NCI-H187 treated with DMSO at 0.1 percent for 48 hours (cell line): ENCODE results near the gene IFITM2.
"Not testable (repeated sequence)": the region's sequence is repeated elsewhere in the genome, so short reads cannot be mapped to it uniquely, and the experiment has no call there.

Experiments
- DNase-seq: peaks from one replicate; lab custom pipeline; 2025; lab: John Stamatoyannopoulos, UW

IFITM2 gene

DNA sequence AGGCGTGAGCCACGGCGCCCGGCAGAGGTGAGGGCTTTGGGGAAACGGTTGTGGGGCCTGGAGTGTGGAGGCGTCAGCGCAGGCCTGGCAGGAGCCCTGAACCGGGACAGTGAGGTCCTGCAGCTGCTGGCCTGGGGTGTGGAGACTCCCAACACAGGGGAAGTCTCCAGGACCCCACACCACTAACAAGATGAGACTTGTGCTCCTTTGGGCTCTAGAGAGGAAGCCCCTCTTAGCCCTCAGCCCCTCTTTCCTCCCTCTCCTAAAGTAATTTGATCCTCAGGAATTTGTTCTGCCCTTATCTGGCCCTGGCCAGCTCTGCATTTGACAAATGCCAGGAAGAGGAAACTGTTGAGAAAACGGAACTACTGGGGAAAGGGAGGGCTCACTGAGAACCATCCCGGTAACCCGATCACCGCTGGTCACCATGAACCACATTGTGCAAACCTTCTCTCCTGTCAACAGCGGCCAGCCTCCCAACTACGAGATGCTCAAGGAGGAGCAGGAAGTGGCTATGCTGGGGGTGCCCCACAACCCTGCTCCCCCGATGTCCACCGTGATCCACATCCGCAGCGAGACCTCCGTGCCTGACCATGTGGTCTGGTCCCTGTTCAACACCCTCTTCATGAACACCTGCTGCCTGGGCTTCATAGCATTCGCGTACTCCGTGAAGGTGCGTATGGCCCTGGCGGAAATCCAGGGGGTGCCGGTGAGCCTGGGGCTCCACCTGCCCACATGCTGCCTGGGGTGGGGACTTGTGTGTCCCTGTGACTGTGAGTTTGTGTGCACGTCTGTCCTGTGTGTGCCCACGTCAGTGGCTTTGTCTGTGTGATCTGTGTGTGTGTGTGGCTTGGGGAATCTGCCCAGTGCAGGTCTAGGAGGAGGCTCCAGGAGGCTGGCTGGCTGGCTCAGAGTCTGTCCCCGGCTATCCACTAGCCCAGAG is at the start of gene IFITM2:
Gene IFITM2 (plus strand): TSS at position 51 of the 943 bp plus-strand sequence. CDS start 377 bp downstream, at position 428.
- not testable (repeated sequence) for DNase-seq

DNA sequence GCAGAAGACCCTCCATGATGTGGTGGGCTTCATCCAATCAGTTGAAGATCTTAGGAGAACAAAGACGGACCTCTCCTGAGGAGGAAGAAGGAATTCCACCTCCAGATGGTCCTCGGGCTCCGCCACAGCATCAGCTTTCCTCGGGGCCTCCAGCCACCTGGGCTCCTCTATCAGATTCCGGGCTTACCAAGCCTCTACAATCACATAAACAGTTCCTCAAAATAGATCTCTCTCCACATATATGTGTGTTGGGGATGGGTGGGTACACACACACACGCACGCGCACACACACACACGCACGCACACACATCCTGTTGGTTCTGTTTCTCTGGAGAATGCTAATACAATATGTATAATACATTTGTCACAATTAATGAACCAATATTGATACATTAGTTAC is 48.2 kb upstream of the IFITM2 start:
- no peak for DNase-seq

DNA sequence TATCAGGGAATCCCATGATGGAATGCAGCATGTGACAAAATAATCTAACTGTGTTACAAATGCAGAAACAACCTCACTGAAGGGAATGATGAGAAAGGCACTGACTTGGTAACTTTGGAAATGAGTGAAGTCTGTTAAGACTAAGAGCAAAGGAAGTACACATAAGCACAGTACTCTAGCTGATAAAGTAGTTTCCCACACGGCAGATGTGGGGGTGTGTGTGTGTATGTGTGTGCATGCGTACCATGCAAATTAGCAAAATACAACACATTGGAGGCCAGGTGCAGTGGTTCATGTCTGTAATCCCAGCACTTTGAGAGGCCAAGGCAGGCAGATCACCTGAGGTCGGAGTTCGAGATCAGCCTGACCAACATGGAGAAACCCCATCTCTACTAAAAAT is 46.0 kb upstream of the IFITM2 start:
- no peak for DNase-seq

DNA sequence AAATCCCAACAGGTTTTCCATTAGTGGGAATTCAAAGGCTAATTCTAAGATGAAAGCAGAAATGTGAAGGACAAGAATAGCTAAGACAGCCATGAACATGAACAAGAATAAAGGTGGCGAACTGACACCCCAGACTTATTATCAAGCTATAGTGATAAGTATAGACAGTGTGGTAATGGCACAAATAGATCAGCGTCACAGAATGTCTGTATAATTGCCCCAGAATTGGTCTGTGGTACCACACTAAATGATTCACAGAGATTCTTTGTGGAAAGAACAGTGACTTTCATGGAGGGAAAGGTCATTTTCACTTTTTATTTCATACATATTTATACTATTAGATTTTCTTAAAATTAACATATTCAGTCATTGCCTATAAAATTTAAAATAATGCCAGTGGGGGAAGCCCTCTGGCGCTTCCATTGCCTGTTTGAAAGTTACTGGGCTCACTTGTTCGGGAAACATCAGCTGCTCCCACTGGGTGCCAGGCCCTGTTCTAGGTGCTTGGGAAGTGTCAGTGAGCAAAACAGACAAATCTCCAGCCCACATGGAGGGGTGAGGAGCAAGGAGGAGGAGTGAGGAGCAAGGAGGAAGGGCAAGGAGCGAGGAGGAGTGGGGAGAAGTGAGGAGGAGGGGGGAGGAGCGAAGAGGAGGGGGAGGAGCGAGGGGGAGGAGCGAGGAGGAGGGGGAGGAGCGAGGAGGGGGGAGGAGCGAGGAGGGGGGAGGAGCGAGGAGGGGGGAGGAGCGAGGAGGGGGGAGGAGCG is 40.8 kb upstream of the IFITM2 start:
- no peak for DNase-seq

DNA sequence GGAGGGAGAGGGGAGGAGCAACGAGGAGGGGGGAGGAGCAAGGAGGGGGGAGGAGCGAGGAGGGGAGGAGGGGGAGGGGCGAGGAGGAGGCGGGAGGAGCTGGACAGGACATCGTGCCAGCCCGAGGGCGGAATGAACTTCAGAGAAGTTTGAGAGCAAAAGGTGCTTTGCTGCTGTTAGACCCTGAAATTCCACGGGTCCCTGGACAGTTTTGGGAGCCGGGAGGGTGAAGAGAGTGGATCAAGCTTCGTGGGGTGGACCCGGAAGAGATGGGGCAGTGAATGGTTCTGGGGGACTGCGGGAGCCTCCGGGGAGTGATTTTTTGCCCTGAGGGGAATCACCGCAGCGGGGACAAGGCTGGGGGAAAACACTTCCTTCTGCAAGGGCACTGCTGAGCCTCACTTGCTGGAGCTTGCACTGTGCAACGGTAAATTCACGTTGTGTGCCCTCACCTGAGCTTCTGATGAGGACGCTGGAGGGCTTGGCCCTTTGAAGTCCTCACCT is 40.1 kb upstream of the IFITM2 start:
- no peak for DNase-seq

DNA sequence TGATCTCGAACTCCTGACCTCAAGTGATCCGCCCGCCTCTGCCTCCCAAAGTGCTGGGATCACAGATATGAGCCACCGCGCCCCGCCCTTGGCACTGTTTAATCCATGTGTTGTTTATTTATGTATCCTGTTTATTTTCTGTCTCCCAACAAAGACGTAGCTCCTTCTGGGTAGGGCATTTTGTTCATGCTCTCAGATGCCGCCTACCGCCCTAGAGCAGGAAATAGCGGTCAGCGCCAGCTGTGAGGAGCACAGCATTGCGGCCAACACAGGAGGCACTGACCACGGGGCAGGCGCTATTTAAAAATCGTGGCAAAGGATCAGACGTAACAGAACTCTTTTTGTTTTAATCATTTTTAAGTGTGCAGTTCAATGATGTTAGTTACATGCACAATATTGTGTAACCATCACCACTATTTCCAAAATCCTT is 38.9 kb upstream of the IFITM2 start:
- not testable (repeated sequence) for DNase-seq

DNA sequence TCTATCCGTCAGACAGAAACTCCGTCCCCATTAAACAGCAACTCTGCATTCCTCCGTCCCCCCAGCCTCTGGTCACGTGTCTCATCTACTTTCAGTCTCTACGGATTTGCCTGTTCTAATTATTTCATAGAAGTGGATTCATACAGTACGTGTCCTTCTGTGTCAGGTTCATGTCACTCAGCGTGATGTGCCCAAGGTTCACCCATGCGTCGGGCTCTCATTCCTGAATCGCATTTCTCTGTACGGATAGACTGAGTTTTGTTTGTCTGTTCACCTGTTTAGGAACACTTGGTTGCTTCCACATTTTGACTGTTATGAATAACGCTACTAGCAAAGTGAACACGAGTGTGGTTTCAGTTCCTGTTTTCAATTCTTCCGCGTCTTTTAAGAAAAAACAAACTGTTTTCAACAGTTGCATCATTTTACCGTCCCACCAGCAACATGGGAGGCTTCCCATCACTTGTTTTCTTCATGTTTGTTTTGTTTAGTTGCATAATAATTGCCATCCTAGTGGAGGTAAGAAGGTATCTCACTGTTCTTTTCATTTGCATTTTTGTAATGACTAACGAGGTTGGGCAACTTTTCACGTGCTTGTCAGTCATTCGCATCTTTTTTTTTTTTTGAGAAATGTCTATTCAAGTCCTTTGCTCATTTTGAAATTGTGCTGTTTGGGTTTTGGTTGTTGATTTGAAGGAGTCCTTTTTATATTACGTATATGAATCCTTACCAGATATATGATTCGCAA is 38.3 kb upstream of the IFITM2 start:
- no peak for DNase-seq

DNA sequence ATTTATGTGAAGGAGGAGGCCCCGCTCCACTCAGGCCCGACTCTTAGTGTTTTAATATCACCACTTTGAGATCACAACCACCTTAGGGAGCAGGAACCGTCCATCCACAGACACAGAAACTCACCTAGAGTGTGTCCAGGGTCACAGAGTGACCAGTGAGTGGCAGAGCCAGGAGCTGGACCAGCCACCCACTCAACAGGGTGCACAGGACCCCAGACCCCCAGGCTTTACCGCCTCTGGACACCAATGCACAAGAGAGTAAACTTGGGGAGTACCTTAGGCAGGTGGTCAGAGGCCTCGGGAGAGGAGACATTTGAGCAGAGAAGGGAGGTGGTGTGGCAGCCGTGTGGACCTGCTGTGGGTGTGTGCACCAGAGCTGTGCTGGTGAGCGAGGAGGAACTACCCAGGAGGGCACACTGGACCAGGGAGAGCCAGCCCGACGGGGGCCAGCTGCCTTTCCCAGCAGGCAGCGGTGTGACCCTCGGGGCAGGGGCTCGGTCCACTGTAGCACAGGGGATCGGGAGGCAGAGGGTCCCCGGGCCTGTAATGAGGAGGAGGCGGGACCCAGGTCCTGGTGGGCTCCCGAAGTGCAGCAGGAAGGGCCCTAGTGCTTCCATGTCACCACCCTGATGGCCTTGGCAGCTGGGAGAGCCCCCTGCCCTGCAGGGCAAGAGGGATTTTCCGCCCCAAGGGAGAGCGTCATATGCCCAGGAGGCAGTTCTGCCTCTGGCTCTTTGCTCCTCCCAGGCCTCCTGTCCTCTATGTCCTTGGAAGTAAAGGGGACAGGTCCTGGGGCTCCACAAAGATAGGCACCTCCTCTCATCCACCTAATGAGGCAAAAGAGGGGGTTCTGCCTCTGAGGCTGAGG is 36.9 kb upstream of the IFITM2 start:
- DNase-seq: no peak

DNA sequence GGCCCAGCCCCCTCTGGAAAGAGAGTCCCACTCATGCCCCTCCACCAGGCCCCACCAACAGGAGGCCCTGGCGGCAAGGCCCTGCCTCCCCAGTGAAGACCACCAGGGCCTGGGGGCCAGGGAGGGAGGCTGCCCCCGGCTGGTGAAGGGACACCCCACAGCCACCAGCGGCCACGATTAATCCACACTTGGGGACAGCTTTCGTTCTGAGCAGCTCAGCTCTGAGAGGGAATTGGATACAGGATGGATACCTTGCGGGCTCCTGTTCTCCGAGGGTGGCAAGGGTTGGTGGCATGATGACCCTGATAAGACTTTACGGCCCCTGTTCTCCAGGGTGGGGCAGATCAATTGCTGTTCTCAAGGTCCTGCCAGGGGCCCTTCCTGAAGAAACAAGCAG is 36.3 kb upstream of the IFITM2 start:
- no peak for DNase-seq

DNA sequence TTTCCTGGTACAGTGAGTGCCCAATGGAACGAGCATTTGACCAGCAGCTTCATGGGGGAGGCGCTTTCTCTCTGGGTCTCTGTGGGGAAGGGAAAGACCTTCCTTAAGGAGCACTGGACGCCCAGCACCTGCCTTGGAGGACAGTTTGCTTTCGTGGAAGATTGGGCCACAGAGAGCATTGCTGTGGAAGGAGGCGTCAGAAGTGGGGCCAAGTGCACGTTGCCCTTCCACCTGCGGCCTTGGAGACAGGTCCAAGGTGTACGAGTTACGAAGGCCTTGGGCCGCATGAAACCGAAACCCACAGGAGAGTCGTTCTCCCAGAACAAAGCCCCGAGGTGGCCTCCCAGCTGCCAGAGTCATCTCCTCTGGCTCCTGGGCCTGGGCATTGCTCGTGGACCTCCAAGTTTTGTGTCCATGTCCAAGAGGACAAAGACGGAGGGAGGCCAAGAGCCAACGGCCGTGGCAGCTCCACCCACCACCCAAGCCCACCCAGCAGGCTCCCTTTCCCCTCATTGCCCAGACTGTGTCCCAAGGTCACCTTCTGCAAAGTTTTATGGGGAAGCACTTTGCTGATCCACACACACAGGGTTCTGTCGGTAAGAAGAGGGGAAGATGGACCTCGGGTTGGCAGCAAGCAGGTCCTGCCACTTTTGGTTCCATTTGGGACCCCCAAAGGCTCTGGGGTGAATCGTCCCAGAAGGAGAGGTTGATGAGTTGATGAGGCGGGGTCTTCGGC is 35.3 kb upstream of the IFITM2 start:
- no peak for DNase-seq

DNA sequence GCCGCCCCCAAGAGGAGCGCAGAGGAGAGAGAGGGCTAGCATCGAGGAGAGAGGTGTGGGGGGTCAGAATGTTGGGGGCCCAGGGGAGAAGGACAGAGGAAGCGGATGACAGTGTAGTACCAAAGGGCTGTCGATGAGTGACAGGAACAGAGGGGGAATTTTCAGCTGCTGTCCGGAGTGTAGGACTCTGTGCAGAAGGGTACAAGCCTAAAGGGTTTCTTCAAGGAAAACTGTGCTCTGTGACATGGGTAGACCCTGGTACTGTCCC is 34.8 kb upstream of the IFITM2 start:
- no peak for DNase-seq

DNA sequence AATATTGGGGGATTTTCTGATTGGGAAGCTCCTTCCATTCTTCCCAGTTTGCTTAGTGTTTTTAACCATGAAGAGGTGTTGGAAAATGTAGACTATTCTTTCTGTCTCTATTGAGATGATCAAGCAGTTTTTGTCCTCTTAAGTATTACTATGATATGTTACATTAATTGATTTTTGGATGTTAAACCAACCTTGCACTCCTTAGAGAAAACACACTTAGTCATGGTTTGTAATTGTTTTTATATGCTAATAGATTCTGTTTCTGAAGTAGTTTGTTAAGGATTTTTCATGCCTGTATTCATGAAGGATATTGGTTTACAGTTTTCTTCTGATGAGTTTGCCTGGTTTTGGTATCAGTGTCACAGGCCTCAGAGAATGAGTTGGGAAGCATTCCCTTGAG is 31.4 kb upstream of the IFITM2 start:
- no peak for DNase-seq

DNA sequence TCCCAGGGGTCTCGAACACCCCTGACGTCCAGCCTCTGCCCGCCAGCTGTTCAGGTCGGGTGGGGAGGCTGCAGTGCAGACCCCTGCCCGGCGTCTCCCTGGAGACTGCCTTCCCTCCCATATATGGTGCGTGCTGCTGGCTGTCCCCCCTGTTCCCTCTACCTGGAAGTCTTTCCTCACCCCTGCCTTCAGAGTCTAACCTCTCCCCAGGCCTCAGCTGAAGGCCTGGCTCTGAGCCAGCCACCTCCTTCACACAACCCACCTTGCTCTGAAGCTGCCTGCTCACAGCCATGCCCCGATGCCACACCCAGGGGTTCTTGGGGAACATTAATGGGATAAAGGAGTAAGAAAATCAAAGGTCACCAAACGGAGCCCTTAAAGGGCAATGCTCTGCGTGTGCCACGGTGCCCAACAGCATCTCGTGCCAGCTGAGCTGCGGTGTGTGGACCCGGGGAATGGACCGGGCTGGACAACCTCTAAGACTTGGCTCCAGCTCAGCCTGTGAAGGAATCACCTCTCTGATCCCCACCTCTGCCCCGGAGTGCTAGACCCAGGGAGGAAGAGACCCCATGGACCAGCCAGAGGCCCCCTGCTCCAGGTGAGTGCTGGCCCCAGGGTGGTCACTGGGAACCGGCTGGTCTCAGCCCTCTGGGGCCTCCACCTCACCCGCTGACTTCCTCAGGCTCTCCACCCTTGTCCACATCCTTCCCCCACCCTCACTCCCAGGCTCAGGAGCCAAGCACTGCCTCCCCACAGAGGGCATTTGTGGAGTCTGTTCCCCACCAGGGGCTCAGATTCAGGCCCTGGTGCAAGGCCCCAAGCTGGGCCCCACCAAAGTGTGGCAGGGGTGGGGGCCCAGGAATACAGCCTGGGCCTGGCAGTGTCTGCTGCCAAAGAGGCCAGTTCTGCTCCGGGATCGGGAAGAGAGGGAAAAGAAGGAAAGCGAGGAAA is 29.3 kb upstream of the IFITM2 start, which contains the start of gene NLRP6:
Gene NLRP6 (plus strand): TSS at position 407 of the 951 bp plus-strand sequence. CDS start 163 bp downstream, at position 570.
- no peak for DNase-seq

DNA sequence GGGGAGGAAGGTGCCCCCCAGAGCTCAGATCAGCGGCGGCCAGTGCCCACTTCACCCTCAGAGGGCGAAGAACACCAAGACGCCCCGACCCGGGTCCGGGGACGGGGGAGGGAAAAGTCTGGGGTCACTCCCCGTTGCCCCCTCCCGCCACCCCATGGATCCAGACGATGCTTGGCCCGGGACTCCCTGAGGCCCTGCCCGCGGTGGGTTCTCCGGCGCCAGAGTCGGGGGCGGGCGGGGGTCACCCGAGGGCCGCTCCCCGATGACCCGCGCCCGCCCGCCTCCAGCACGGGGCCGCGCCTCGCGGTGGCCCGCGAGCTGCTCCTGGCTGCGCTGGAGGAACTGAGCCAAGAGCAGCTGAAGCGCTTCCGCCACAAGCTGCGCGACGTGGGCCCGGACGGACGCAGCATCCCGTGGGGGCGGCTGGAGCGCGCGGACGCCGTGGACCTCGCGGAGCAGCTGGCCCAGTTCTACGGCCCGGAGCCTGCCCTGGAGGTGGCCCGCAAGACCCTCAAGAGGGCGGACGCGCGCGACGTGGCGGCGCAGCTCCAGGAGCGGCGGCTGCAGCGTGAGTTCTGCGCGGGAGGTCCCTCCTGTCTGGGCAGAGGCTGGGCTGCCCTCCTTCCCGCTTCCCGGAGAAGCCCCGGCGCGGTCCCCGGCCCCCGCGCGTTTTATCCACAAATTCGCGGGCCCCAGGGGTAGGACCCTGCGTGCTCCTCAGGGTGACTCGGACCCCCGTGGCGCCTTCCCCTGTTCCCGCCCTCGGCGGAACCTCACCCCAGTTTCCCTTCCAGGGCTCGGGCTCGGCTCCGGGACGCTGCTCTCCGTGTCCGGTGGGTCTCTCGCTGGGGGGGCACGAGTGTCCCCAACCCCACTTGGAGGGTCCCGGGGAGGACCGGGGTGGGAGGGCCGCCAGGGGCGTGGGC is 28.3 kb upstream of the IFITM2 start:
- no peak for DNase-seq

DNA sequence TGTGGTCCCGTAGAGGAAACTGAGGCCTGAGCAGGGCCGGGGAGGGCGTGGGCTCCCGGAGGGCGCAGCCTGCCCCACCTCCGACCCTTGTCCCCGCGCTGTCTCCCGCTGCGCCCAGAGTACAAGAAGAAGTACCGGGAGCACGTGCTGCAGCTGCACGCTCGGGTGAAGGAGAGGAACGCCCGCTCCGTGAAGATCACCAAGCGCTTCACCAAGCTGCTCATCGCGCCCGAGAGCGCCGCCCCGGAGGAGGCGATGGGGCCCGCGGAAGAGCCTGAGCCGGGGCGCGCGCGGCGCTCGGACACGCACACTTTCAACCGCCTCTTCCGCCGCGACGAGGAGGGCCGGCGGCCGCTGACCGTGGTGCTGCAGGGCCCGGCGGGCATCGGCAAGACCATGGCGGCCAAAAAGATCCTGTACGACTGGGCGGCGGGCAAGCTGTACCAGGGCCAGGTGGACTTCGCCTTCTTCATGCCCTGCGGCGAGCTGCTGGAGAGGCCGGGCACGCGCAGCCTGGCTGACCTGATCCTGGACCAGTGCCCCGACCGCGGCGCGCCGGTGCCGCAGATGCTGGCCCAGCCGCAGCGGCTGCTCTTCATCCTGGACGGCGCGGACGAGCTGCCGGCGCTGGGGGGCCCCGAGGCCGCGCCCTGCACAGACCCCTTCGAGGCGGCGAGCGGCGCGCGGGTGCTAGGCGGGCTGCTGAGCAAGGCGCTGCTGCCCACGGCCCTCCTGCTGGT is 27.5 kb upstream of the IFITM2 start:
- DNase-seq: no peak

DNA sequence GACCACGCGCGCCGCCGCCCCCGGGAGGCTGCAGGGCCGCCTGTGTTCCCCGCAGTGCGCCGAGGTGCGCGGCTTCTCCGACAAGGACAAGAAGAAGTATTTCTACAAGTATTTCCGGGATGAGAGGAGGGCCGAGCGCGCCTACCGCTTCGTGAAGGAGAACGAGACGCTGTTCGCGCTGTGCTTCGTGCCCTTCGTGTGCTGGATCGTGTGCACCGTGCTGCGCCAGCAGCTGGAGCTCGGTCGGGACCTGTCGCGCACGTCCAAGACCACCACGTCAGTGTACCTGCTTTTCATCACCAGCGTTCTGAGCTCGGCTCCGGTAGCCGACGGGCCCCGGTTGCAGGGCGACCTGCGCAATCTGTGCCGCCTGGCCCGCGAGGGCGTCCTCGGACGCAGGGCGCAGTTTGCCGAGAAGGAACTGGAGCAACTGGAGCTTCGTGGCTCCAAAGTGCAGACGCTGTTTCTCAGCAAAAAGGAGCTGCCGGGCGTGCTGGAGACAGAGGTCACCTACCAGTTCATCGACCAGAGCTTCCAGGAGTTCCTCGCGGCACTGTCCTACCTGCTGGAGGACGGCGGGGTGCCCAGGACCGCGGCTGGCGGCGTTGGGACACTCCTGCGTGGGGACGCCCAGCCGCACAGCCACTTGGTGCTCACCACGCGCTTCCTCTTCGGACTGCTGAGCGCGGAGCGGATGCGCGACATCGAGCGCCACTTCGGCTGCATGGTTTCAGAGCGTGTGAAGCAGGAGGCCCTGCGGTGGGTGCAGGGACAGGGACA is 26.7 kb upstream of the IFITM2 start:
- no peak for DNase-seq
